Kidney epithelial cell (primary cell): ENCODE data around the gene RPS6KA2. TPM values are rescaled to one million over a fixed set of nuclear protein-coding genes. Genes with fewer than 3 reads are reported as not detected.

Source experiments
- DNase-seq: peaks from one replicate; pipeline ENCODE4 v3.0.0-alpha.2; 2010; ENCODE audit warnings: low read depth
- H3K27me3 ChIP-seq: 2 replicates; pipeline ENCODE4 v1.6.0; 2011; ENCODE audit warnings: low read length; ENCODE audit not compliant: control insufficient read depth, insufficient read depth
- H3K36me3 ChIP-seq: 2 replicates; pipeline ENCODE4 v1.5.1; 2011; ENCODE audit warnings: low read length; ENCODE audit not compliant: control insufficient read depth, insufficient read depth
- H3K4me3 ChIP-seq: 2 replicates; pipeline ENCODE4 v1.5.1; 2011; ENCODE audit warnings: low read depth, mild to moderate bottlenecking, control low read depth, low read length
- total RNA-seq: library from RNA; depleted of rRNA; stranded (reverse); fragments of >200 nt; gene quantifications from 2 replicates; pipeline ENCODE4 v1.2.3, GENCODE V29; 2015
- TF ChIP-seq, protein P1 (sequence below): IDR thresholded peaks from 2 replicates; pipeline ENCODE4 v1.5.1; 2011; ENCODE audit warnings: mild to moderate bottlenecking, moderate library complexity, low read length, control low read depth, inconsistent platforms; ENCODE audit not compliant: insufficient read depth, poor library complexity, severe bottlenecking

Gene RPS6KA2
- total RNA-seq, 1 donor from 2014 or later: 51.9 TPM

DNA sequence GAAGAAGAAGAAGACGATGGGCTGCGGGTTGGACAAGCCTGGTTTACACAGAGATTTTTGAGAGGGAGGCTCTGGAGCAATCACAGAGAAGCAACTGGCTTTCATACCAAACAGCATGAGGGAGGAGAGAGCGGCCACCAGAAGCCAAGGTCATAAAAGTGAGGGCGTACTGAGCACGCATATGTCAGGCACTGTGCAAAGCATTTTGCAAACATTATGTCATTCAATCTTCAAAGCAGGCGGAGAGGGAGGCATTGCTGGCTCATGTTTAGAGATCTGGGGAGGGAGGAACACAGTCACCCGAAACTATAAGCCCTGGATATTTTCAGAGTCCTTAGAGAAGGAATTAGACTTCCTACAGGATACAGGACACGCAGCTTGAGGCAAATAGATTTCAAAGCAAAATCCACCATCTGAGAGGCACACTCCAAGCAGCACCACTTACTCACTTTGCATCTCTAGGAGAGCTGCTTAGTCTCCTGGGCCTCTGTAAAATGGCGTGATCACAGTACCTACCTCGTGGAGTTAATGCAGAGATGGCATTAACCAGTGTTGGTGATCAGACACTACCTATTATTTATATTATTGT lies 65.2 kb downstream of the RPS6KA2 start:
- H3K36me3 ChIP-seq: no peaks in the 10 kb centered on the region
- TF ChIP-seq, protein P1, sequence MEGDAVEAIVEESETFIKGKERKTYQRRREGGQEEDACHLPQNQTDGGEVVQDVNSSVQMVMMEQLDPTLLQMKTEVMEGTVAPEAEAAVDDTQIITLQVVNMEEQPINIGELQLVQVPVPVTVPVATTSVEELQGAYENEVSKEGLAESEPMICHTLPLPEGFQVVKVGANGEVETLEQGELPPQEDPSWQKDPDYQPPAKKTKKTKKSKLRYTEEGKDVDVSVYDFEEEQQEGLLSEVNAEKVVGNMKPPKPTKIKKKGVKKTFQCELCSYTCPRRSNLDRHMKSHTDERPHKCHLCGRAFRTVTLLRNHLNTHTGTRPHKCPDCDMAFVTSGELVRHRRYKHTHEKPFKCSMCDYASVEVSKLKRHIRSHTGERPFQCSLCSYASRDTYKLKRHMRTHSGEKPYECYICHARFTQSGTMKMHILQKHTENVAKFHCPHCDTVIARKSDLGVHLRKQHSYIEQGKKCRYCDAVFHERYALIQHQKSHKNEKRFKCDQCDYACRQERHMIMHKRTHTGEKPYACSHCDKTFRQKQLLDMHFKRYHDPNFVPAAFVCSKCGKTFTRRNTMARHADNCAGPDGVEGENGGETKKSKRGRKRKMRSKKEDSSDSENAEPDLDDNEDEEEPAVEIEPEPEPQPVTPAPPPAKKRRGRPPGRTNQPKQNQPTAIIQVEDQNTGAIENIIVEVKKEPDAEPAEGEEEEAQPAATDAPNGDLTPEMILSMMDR: no peak
- no peak overlapping the region for H3K4me3 ChIP-seq
- DNase-seq: no peak
- H3K27me3 ChIP-seq: no peaks in the 10 kb centered on the region

DNA sequence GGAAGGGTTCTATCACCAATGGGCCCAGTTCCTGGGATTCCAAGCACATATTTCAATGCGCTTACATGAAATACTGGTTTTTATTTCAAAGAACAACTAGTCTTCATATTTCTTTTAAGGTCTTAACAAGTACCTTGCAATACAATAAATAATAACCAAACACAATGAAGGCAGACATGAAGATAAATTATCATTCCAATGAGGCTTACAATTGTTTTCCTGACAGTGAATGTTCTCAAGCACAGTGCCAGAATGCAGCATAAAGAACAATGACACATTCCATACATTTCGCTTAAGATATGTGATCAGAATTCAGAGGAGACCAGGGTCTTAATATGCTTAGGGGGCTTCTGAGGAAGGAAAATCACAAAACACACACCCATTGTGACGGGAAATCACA lies 66.8 kb downstream of the RPS6KA2 start:
- H3K27me3 ChIP-seq: no peaks in the 10 kb centered on the region
- H3K36me3 ChIP-seq: no peaks in the 10 kb centered on the region
- DNase-seq: no peak
- no peak overlapping the region for H3K4me3 ChIP-seq
- TF ChIP-seq, protein P1: no peak

DNA sequence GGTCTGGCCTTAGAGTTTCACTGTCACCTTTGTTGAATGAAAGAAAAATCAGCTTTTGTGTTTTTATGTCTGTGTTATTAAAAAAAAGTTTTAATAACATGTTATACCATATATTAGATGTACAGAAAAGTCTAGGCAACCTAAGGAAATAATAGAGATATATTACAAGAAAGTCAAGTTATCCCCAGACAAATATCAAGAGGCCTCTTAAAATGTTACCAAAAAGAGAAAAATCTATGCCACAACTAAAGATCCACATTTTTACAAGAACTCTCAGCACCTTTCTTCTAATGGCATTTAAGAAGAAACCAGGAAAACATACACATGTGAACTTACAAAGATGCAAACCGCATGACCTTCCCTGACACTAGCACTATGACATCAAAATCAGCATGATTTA lies 67.4 kb downstream of the RPS6KA2 start:
- no peak for DNase-seq
- H3K36me3 ChIP-seq: no peaks in the 10 kb centered on the region

DNA sequence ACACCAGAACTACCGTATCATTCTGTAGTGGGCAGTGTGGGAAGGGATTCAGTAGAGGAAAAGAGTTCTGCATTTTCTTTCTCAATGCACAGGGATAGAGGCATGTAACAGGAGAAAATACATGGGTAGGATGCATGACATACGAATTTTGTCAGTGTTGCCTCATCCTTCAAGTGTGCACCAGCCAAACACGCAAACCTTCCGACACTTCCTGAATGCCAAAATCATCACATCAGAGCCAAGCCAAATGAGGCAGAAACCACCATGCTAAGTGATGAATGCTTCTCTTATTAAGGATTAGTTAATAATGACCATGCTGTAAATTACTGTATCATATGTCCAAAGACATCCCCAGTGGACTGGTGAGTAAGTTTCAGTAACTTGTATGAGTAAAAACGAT lies 67.8 kb downstream of the RPS6KA2 start:
- Histone ChIP-seq H3K27me3 (no peaks in the 10 kb centered on the region), H3K36me3 (no peaks in the 10 kb centered on the region)
- DNase-seq: no peak

More for the DNA sequence above, 67.4 kb downstream of the RPS6KA2 start:
- H3K4me3 ChIP-seq: no peak overlapping the region
- TF ChIP-seq, protein P1: no peak
- H3K27me3 ChIP-seq: no peaks in the 10 kb centered on the region

DNA sequence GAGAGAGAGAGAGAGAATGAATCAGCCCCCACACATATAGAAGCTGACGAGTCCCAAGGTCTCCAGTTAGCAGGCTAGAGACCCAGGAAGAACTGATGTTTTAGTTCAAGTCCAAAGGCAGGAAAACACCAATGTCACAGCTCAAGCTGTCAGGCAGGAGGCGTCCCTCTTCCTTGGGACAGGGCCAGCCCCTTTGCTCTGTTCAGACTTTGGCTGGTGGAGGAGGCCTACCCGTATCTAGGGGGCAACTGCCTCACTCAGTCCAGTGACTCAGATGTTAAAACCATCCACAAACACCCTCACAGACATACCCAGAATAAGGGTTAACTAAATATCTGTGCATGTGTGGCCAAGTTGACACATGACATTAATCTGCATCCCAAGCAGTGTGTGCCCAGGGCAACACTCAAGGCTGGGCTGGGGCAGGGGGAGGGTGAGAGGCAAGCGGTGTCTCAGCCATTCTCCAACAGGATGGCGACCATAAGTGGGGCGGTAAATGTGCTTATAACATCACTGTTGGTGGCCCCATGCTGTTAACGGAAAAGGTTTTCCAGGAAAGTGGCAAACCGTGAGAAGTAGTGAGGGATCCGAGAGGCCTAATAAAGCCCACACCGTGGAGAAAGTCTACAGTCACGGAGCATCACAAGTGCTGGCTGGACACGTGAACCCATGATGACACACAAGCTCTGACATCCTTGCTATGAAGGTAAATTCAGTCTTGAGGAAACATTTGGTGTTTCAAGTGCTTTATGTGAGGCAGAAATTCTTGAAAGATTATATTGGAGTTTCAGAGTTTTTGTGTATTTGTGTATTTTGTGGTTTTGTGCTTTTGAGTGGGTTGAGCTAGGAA lies 68.7 kb downstream of the RPS6KA2 start:
- DNase-seq: no peak
- no peak overlapping the region for H3K4me3 ChIP-seq
- TF ChIP-seq, protein P1: no peak
- no peaks in the 10 kb centered on the region for H3K36me3 ChIP-seq
- H3K27me3 ChIP-seq: no peaks in the 10 kb centered on the region

More for the DNA sequence above, 67.8 kb downstream of the RPS6KA2 start:
- no peak overlapping the region for H3K4me3 ChIP-seq
- TF ChIP-seq, protein P1: no peak
